ENCODE measurements around the gene TRABD2B. TPM values are rescaled to one million over a fixed set of nuclear protein-coding genes. Genes with fewer than 3 reads are reported as not detected.

Gene TRABD2B
- total RNA-seq, 1 experiment from 2014 or later, result 0.96 TPM

GRCh38 chr1:47805018-47805417 is 192.2 kb downstream of the TRABD2B start:
- Mint-ChIP-seq H3K4me3 (ENCODE audit: unreplicated experiment) (no peak overlapping the region), H3K27ac (ENCODE audit: low read depth, unreplicated experiment) (no peak overlapping the region), H3K36me3 (ENCODE audit: insufficient read depth, unreplicated experiment) (no peaks in the 10 kb centered on the region), H3K4me1 (ENCODE audit: insufficient read depth, unreplicated experiment) (peaks cover 17% of the 10 kb centered on the region), H3K27me3 (ENCODE audit: insufficient read depth, unreplicated experiment) (no peaks in the 10 kb centered on the region), H3K9me3 (ENCODE audit: unreplicated experiment) (no peaks in the 10 kb centered on the region)
- no TSS peak for BruUV-seq (replicated peaks)
- TF ChIP-seq CTCF (IDR thresholded peaks at IDR 0.05; ENCODE audit: unreplicated experiment), result no peak
- no peak for DNase-seq (ENCODE audit: unreplicated experiment)
- ChIA-PET CTCF (no interaction called here), POLR2A (no interaction called here)
- intact Hi-C loops (cut with micrococcal nuclease), result no loop called here

GRCh38 chr1:47803815-47804501 is 193.2 kb downstream of the TRABD2B start:
- no peak for TF ChIP-seq CTCF (IDR thresholded peaks at IDR 0.05; ENCODE audit: unreplicated experiment)
- intact Hi-C loops (cut with micrococcal nuclease), result no loop called here
- H3K4me3 Mint-ChIP-seq (ENCODE audit: unreplicated experiment), result no peak overlapping the region
- CTCF ChIA-PET, result no interaction called here
- H3K27ac Mint-ChIP-seq (ENCODE audit: low read depth, unreplicated experiment), result no peak overlapping the region
- DNase-seq (ENCODE audit: unreplicated experiment), result no peak
- POLR2A ChIA-PET, result no interaction called here
- no peaks in the 10 kb centered on the region for H3K27me3 Mint-ChIP-seq (ENCODE audit: insufficient read depth, unreplicated experiment)
- H3K4me1 Mint-ChIP-seq (ENCODE audit: insufficient read depth, unreplicated experiment), result peaks cover 8% of the 10 kb centered on the region
- no peaks in the 10 kb centered on the region for H3K36me3 Mint-ChIP-seq (ENCODE audit: insufficient read depth, unreplicated experiment)
- BruUV-seq (replicated peaks), result no TSS peak
- no peaks in the 10 kb centered on the region for H3K9me3 Mint-ChIP-seq (ENCODE audit: unreplicated experiment)

GRCh38 chr1:47797575-47797974 is 199.6 kb downstream of the TRABD2B start:
- H3K27me3 Mint-ChIP-seq (ENCODE audit: insufficient read depth, unreplicated experiment), result no peaks in the 10 kb centered on the region
- ChIA-PET CTCF (interaction anchor here (0.7 kb wide), 2 partner anchors 135 to 598 kb away, joined by 3 to 5 read pairs; no protein-coding TSS in a partner anchor), POLR2A (no interaction called here)
- no peak overlapping the region for H3K4me3 Mint-ChIP-seq (ENCODE audit: unreplicated experiment)
- intact Hi-C loops (cut with micrococcal nuclease), result no loop called here
- no peak overlapping the region for H3K27ac Mint-ChIP-seq (ENCODE audit: low read depth, unreplicated experiment)
- no peaks in the 10 kb centered on the region for H3K9me3 Mint-ChIP-seq (ENCODE audit: unreplicated experiment)
- DNase-seq (ENCODE audit: unreplicated experiment), result peak; percentile 23
- peaks cover 17% of the 10 kb centered on the region for H3K4me1 Mint-ChIP-seq (ENCODE audit: insufficient read depth, unreplicated experiment)
- no peaks in the 10 kb centered on the region for H3K36me3 Mint-ChIP-seq (ENCODE audit: insufficient read depth, unreplicated experiment)
- TF ChIP-seq CTCF (IDR thresholded peaks at IDR 0.05; ENCODE audit: unreplicated experiment), result no peak
- no TSS peak for BruUV-seq (replicated peaks)

GRCh38 chr1:47796626-47797025 is 200.6 kb downstream of the TRABD2B start:
- Mint-ChIP-seq H3K9me3 (ENCODE audit: unreplicated experiment) (no peaks in the 10 kb centered on the region), H3K27ac (ENCODE audit: low read depth, unreplicated experiment) (peak overlapping the region; percentile 23), H3K36me3 (ENCODE audit: insufficient read depth, unreplicated experiment) (no peaks in the 10 kb centered on the region), H3K4me1 (ENCODE audit: insufficient read depth, unreplicated experiment) (peaks cover 17% of the 10 kb centered on the region), H3K4me3 (ENCODE audit: unreplicated experiment) (no peak overlapping the region), H3K27me3 (ENCODE audit: insufficient read depth, unreplicated experiment) (no peaks in the 10 kb centered on the region)
- CTCF ChIA-PET, result interaction anchor here (0.6 to 0.7 kb wide), 7 partner anchors 24 to 360 kb away, joined by 3 to 5 read pairs (median 3); no protein-coding TSS in a partner anchor
- TF ChIP-seq CTCF (IDR thresholded peaks at IDR 0.05; ENCODE audit: unreplicated experiment), result no peak
- BruUV-seq (replicated peaks), result no TSS peak
- intact Hi-C loops (cut with micrococcal nuclease), result no loop called here
- DNase-seq (ENCODE audit: unreplicated experiment), result peak; percentile 83
- POLR2A ChIA-PET, result interaction anchor here (0.5 to 0.8 kb wide), 4 partner anchors 32 to 277 kb away, joined by 3 read pairs; no protein-coding TSS in a partner anchor
